NCI-H774 (cell line): ENCODE data around the gene COL11A1.

Experiments
- DNase-seq: peaks from one replicate; lab custom pipeline; 2025; lab: John Stamatoyannopoulos, UW

The COL11A1 gene

GRCh38 chr1:102899935-102900334 lies 208.4 kb downstream of the COL11A1 start:
- no peak for DNase-seq

GRCh38 chr1:102897557-102897956 lies 210.8 kb downstream of the COL11A1 start:
- no peak for DNase-seq

GRCh38 chr1:102896771-102897170 lies 211.6 kb downstream of the COL11A1 start:
- DNase-seq, result no peak

- DNase-seq, result no peak
These were observed 212.0 kb downstream of the COL11A1 start for GRCh38 chr1:102896286-102896685.

GRCh38 chr1:102891868-102892625 lies 216.3 kb downstream of the COL11A1 start:
- DNase-seq, result no peak

GRCh38 chr1:102886638-102887037 lies 221.7 kb downstream of the COL11A1 start:
- no peak for DNase-seq

GRCh38 chr1:102884238-102884637 lies 224.1 kb downstream of the COL11A1 start:
- DNase-seq, result no peak

- DNase-seq, result no peak
These were observed 228.8 kb downstream of the COL11A1 start for GRCh38 chr1:102879439-102879993.

GRCh38 chr1:102875756-102876155 lies 232.6 kb downstream of the COL11A1 start:
- no peak for DNase-seq

- DNase-seq, result no peak
These were observed 235.8 kb downstream of the COL11A1 start for GRCh38 chr1:102872526-102872925.

- no peak for DNase-seq
These were observed 236.2 kb downstream of the COL11A1 start for GRCh38 chr1:102872097-102872496.

- no peak for DNase-seq
These were observed 244.6 kb downstream of the COL11A1 start for GRCh38 chr1:102863704-102864103.

GRCh38 chr1:102861247-102861646 lies 247.1 kb downstream of the COL11A1 start:
- DNase-seq, result no peak

GRCh38 chr1:102858695-102859094 lies 249.6 kb downstream of the COL11A1 start:
- no peak for DNase-seq

GRCh38 chr1:102857251-102857650 lies 251.1 kb downstream of the COL11A1 start:
- DNase-seq, result no peak

GRCh38 chr1:102853701-102854187 lies 254.6 kb downstream of the COL11A1 start:
- no peak for DNase-seq

GRCh38 chr1:102853136-102853535 lies 255.2 kb downstream of the COL11A1 start:
- no peak for DNase-seq

- no peak for DNase-seq
These were observed 255.7 kb downstream of the COL11A1 start for GRCh38 chr1:102852613-102853012.

GRCh38 chr1:102851616-102852015 lies 256.7 kb downstream of the COL11A1 start:
- no peak for DNase-seq

- no peak for DNase-seq
These were observed 265.7 kb downstream of the COL11A1 start for GRCh38 chr1:102842606-102843005.

GRCh38 chr1:102840741-102841140 lies 267.6 kb downstream of the COL11A1 start:
- no peak for DNase-seq

GRCh38 chr1:102838016-102838415 lies 270.3 kb downstream of the COL11A1 start:
- no peak for DNase-seq

- no peak for DNase-seq
These were observed 270.8 kb downstream of the COL11A1 start for GRCh38 chr1:102837551-102837950.

GRCh38 chr1:102836991-102837390 lies 271.3 kb downstream of the COL11A1 start:
- DNase-seq, result no peak
